Left ventricle myocardium inferior (tissue), 1 donor: Measurements from ENCODE around the gene TTLL10. TPM values are rescaled to one million over a fixed set of nuclear protein-coding genes. Genes with fewer than 3 reads are reported as not detected.
A peak's percentile ranks its signal among the peaks of the same experiment; 100 is the strongest.

Experiments
- DNase-seq: peaks from one replicate; pipeline ENCODE4 v3.0.0-alpha.2; 2020
- H3K27ac ChIP-seq: fragments of 200-600 bp; replicated peaks from 2 replicates; pipeline ENCODE4 v1.8.0; 2021
- H3K27me3 ChIP-seq: fragments of 200-600 bp; 2 replicates; pipeline ENCODE4 v1.8.0; 2021; ENCODE audit warnings: low read depth
- H3K36me3 ChIP-seq: fragments of 200-600 bp; 2 replicates; pipeline ENCODE4 v1.8.0; 2021
- H3K4me1 ChIP-seq: fragments of 200-600 bp; 2 replicates; pipeline ENCODE4 v1.8.0; 2021
- H3K4me3 ChIP-seq: fragments of 200-600 bp; 2 replicates; pipeline ENCODE4 v1.8.0; 2021; ENCODE audit warnings: mild to moderate bottlenecking, moderate library complexity
- H3K9me3 ChIP-seq: fragments of 200-600 bp; replicated peaks from 2 replicates; pipeline ENCODE4 v1.8.0; 2021
- CTCF ChIP-seq: fragments of 200-600 bp; IDR thresholded peaks from 2 replicates; pipeline ENCODE4 v1.8.0; 2021; ENCODE audit warnings: antibody characterized with exemption, mild to moderate bottlenecking, borderline replicate concordance
- intact Hi-C: fragments of 100-400 bp; cut with micrococcal nuclease; formaldehyde crosslinking; loops from one replicate; pipeline ENCODE4 v1.11.0; 2022
- total RNA-seq: library from RNA; stranded (reverse); fragmentation: NEBNext Ultra II Directional; extraction: Animal tissue kit (Norgen Biotek cat#: 25700); gene quantifications from one replicate; pipeline ENCODE4 v1.2.1, GENCODE V29; 2021
- donor health status: DM: no; HTN: yes; CAD: no; lungs with severe emphysema.

The TTLL10 gene
- total RNA-seq, 1 donor from 2014 or later, result not detected

- no peak for TF ChIP-seq CTCF
- Histone ChIP-seq H3K4me3 (peak within 1 kb of the TSS; percentile 61), H3K27ac (peak within 1 kb of the TSS; percentile 80), H3K27me3 (peaks cover 1% of the 10 kb centered on the region), H3K36me3 (peaks cover 25% of the 10 kb centered on the region), H3K4me1 (peaks cover 68% of the 10 kb centered on the region), H3K9me3 (no peaks in the 10 kb centered on the region)
- peak; percentile 15 for DNase-seq
- intact Hi-C loops, result no loop called here
Observed at GRCh38 chr1:1213345-1214265, 39.9 kb downstream of the TTLL10 start, which contains the start of gene TNFRSF4. Gene TNFRSF4 (minus strand): TSS chr1:1214153. CDS start chr1:1214127, 26 bp downstream.

- Histone ChIP-seq H3K4me1 (peaks cover 66% of the 10 kb centered on the region), H3K4me3 (no peak overlapping the region)
Observed at GRCh38 chr1:1215080-1215676, 41.5 kb downstream of the TTLL10 start.

GRCh38 chr1:1215881-1216605 lies 42.4 kb downstream of the TTLL10 start:
- H3K4me1 ChIP-seq, result peaks cover 66% of the 10 kb centered on the region
- peaks cover 45% of the 10 kb centered on the region for H3K36me3 ChIP-seq

More at GRCh38 chr1:1215080-1215676, 41.5 kb downstream of the TTLL10 start:
- peaks cover 37% of the 10 kb centered on the region for H3K36me3 ChIP-seq
- H3K27ac ChIP-seq, result peak overlapping the region; percentile 71
- no peaks in the 10 kb centered on the region for H3K9me3 ChIP-seq
- DNase-seq, result no peak
- intact Hi-C loops, result no loop called here
- TF ChIP-seq CTCF, result no peak
- no peaks in the 10 kb centered on the region for H3K27me3 ChIP-seq

GRCh38 chr1:1216770-1217620 lies 43.3 kb downstream of the TTLL10 start:
- no peaks in the 10 kb centered on the region for H3K9me3 ChIP-seq
- intact Hi-C loops, result no loop called here
- no peak for TF ChIP-seq CTCF
- peak overlapping the region; percentile 34 for H3K4me3 ChIP-seq
- H3K36me3 ChIP-seq, result peaks cover 55% of the 10 kb centered on the region
- H3K27me3 ChIP-seq, result no peaks in the 10 kb centered on the region
- DNase-seq, result no peak
- H3K27ac ChIP-seq, result peak overlapping the region; percentile 71
- peaks cover 59% of the 10 kb centered on the region for H3K4me1 ChIP-seq

More at GRCh38 chr1:1215881-1216605, 42.4 kb downstream of the TTLL10 start:
- Histone ChIP-seq H3K27me3 (no peaks in the 10 kb centered on the region), H3K4me3 (peak overlapping the region; percentile 34), H3K27ac (peak overlapping the region; percentile 71), H3K9me3 (no peaks in the 10 kb centered on the region)
- intact Hi-C loops, result no loop called here
- DNase-seq, result no peak
- TF ChIP-seq CTCF, result no peak
